ENCODE results near the gene BLOC1S1.

Gene BLOC1S1

GRCh38 chr12:55679691-55680090 is 36.2 kb upstream of the BLOC1S1 start:
- no peak overlapping the region for H3K27ac ChIP-seq
- TF ChIP-seq CTCF (conservative IDR thresholded peaks at IDR 0.05) = no peak

GRCh38 chr12:55681142-55682077 is 34.4 kb upstream of the BLOC1S1 start:
- H3K27ac ChIP-seq = no peak overlapping the region
- peak; percentile 60 for TF ChIP-seq CTCF (conservative IDR thresholded peaks at IDR 0.05)

- no peak overlapping the region for H3K27ac ChIP-seq
- no peak for TF ChIP-seq CTCF (conservative IDR thresholded peaks at IDR 0.05)
Measured at GRCh38 chr12:55682087-55682796, 33.6 kb upstream of the BLOC1S1 start.

- H3K27ac ChIP-seq = no peak overlapping the region
- TF ChIP-seq CTCF (conservative IDR thresholded peaks at IDR 0.05) = no peak
Measured at GRCh38 chr12:55683676-55684075, 32.2 kb upstream of the BLOC1S1 start.

GRCh38 chr12:55684761-55685370 is 31.0 kb upstream of the BLOC1S1 start:
- no peak overlapping the region for H3K27ac ChIP-seq
- no peak for TF ChIP-seq CTCF (conservative IDR thresholded peaks at IDR 0.05)

GRCh38 chr12:55685671-55686070 is 30.2 kb upstream of the BLOC1S1 start:
- no peak for TF ChIP-seq CTCF (conservative IDR thresholded peaks at IDR 0.05)
- no peak overlapping the region for H3K27ac ChIP-seq

All from VCaP (cell line).